SIG-M5 treated with dmso at 0.1 percent for 504 hours (cell line): ENCODE data around the gene RUNX3.
"Not testable (repeated sequence)": the region's sequence is repeated elsewhere in the genome, so short reads cannot be mapped to it uniquely, and the experiment has no call there.

Source experiments
- DNase-seq: peaks from one replicate; lab custom pipeline; 2025; ENCODE audit not compliant: unreplicated experiment; lab: John Stamatoyannopoulos, UW

Gene RUNX3

DNA sequence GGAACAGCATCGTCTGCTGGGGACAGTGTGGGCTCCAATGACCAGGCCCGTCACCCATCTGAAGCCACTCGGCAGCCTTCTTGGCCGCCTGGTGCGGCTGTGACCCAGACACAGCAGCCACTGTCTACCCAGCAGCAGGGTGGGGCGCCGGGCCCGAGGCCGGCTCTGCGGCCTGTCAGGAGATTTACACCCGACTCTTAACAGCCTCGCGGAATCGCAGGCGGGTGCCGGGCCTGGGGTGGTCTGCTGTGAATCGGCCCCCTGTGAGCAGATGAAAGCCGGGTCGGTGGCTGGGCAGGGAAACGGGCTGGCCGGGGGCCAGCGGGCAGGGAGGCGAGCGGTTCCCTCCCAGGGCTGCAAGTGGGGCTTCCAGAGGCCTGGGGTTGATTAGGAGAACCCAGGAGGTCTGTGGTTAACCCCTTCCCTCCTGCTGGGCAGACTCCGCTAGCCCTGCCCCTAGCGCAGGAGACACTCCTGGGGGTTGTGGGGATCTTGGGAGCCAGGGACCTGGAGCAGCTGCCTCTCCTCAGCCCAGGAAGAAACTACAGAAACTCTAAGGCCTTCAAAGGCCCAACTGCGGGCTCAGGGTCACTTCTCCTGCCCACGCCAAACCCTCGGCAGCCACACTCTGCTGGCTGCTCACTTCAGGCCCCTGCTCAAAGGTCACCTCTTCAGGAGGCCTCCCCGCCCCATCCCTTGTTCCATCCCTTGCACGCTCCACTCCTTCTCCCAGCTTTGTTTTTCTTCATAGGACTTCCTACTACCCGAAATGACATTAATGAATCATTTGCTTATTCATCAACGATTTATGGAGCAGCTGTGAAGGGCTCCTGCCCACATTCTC is 15.6 kb downstream of the RUNX3 start:
- DNase-seq = no peak

DNA sequence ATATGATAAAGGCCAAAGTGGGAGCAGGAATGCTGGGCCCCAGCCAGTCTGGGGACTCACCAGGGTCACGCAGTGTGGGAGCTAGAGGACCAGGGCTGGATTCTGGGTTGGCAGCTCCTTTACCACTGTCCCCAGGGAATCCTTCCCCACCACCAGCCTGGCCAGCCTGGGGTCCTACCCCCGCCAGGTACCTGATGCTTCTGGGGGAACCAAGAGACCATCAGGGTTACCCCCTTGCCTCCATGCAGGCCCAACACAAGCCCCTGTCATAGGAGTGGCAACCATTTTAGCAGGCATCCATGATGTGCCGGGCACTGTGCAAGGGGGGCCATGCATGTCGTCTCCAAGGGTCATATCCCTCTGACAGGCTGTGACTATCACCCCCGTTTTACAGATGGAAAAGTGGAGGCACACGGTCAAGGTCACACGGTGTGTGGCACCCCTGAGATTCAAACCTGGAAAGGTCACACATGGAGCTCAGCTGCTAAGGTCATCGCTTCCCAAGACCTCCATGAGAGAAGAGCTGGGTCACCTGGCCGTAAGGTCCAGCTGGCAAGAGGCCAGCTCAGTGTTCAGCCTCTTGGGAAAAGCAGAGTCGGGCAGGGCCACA is 16.4 kb downstream of the RUNX3 start:
- no peak for DNase-seq

DNA sequence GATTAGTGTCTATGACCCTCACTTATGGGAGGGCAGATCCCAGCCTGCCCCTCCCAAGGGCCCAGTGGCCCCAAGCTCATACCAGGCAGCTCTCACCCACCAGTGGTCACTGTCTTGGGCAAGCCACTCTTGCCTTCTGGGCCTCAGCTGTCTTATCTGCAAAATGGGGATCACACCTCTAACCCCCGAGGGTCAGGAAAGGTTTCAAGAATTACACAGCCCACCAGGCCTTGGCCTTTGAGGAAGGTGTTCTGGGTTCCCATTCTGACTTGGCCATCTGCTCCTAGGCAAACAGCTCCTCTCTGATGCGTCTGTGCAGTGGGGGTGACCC is 16.8 kb downstream of the RUNX3 start:
- DNase-seq = no peak

DNA sequence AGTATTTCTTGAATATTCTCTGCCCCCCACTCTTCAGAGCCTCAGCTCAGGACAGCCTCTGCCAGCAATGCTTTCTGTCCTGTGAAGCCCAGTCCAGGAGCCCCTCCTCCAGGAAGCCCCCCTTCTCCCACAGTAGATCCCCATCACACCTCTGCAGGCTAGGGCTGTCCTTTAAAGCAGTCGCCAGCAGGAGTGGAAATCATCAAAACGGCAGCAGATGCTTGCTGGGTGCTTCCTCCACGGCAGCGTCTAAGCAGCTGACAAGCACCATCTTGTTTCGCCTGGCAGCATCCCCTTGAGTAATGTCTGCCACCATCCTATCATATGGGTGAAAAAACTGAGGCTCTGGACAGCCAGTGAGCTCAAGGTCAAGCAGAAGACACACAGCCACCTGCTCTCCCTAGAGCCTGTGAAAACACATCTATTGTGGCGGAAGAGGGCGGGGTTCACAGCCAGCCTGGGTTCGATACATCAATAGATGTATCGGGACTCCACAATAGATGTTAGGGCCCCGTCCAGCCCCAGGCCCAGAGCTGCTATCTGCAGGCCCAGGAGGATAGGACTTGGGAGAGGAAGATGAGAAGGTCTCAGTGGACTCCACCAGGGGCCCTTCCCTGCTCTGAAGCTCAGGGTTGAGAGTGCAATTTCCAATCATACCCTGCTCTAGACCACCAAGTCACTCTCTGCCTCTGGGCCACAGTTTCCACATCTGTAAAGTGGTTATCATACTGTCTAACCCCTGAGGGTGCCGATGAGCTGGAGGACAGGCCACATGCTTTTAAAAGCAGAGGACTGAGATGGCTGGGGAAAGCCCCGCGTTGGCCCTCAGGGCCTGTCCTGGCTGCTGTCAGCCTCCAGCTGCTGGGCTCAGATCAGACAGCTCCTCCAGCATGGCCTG is 17.5 kb downstream of the RUNX3 start:
- no peak for DNase-seq

DNA sequence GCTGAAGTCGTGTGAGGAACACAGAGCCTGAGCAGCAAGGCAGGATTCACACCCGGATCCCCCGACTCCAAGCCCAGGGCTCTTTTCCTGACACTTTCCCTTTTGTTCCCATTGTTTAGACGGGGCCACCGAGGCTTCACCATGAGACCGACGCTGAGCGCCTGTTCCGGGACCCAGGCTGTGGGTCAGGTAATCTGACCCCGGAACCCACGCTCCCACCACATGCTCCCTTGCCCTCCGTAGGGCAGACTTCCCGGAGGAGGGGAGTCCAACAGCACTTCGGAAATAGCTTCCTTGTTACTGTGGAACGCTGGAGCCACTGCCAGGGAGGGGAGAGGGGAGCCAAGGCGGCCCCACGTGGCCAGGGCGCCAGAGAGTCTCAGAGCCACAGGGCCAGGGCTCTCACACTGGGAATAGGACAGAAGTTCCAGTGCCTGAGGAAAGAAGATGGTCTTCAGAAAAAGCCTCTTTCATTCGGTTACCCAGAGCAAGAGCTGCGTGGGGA is 18.4 kb downstream of the RUNX3 start:
- DNase-seq = no peak

DNA sequence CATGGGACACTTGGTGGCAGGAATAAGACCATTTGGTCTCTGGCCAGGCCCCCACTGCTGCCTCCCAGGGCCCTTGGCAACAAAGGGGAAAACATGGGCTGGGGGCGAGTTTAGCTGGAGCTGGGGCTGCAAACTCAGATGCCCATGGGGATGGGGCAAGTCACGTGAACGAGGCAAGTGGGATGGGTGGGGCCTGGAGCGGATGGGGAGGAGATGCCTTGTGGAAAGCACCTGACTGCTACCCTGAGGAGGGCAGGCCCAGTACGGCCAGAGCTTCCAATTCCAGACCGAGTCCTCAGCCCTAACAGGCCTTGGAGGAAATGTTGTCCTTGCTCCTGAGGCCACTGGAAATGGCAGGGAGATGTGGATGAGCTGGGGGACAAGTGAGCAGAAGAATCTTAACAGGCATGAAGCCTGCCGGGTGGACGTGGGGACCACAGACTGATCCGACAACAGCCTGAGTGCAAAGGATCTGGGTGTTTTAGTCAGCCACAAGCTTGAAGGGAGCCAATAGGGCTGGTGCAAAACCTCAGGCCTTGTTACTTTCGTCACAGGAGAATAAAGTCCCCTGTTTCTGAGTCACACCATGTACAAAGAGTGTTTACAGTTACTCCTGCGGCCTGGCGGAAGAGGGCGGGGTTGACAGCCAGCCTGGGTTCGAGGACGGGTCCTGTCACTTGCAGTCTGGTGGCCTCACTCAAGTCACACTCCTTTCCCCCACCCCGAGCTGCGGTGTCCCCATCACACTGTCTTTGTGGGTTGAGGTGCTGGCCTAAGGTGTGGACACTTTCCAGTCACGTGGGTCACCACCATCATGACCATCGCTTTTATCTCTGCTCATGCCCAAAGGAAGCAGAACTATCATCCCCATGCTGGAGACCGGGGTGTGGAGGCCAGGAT is 19.1 kb downstream of the RUNX3 start:
- DNase-seq = peak; percentile 59

DNA sequence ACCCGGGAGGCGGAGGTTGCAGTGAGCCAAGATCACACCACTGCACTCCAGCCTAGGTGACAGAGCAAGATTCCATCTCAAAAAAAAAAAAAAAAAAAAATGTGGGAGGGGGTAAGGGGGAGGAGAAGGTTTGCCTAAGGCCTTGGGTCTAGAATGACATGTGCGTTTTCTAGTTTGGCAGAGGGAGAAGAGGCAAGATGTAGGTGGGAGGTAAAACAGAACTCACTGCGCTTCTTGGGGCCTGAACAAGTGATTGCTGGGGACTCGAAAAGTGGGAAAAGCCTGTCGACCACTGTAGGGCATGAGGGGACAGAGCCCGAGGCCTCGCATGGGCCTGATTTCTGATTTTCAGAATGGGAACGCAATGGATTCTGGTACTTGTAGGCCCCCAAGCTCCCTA is 19.9 kb downstream of the RUNX3 start:
- no peak for DNase-seq

DNA sequence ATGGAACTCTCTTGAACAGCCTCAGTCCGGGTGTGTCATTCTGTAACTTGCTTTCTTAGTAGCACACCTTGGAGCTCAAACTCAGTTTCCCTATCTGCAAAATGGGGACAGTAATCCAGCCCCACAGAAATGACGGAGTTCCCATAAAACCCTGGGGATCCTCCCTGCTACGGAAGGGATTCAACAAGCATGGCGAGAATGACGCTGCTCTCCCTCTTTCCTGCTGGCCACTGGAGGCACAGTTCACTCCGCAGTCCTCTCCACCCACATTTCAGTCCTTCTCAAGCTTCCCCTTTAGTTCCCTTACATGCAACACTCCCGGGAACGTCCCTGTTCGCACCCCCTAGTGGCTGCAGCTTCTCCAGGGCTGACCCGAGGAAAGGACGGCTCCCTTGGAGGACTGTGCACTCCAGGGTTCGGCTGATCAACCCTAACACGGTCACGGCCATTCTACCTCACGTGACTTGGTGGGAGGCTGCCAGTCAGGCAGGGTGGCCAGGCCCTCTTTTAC is 20.6 kb downstream of the RUNX3 start:
- peak; percentile 86 for DNase-seq

DNA sequence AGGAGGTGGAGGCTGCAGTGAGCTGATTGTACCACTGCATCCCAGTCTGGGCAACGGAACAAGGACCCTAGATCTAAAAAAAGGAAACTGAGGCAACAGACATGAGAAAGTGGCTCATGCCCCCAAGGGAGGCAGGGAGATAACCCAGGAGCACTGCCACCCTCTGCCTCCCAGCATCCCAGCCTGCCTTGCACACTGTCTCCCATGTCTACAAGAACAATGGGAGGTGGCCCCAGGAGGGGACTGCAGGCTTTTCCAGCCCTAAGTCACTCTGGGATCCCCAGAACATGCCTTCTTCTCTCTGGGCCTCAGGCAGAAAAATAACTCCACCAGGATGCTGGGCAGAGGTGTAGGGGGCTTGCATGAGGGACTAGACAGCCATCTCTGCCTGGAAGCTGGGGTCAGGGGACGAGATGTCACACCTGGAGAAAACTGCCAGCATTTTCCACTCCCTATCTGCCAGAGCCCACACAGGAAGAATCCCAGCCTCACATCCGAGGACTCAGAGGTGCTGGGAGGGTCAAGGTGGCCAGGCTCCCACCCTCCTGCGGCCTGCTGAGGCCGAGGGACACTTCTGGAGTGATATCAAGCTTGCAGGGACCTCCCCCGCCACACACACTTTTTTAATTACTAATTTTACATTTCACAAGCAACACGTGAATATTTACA is 21.4 kb downstream of the RUNX3 start:
- no peak for DNase-seq

DNA sequence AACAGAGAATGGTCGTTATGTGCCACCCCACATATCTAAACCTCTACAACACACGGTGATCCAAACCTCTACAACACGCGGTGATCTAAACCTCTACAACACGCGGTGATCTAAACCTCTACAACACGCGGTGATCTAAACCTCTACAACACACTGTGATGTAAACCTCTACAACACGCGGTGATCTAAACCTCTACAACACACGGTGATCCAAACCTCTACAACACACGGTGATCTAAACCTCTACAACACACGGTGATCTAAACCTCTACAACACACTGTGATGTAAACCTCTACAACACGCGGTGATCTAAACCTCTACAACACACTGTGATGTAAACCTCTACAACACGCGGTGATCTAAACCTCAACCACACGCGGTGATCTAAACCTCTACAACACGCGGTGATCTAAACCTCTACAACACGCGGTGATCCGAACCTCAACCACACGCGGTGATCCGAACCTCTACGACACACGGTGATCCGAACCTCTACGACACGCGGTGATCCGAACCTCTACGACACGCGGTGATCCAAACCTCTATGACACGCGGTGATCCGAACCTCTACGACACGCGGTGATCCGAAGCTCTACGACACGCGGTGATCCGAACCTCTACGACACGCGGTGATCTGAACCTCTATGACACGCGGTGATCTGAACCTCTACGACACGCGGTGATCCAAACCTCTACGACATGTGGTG is 22.3 kb downstream of the RUNX3 start:
- DNase-seq = not testable (repeated sequence)

DNA sequence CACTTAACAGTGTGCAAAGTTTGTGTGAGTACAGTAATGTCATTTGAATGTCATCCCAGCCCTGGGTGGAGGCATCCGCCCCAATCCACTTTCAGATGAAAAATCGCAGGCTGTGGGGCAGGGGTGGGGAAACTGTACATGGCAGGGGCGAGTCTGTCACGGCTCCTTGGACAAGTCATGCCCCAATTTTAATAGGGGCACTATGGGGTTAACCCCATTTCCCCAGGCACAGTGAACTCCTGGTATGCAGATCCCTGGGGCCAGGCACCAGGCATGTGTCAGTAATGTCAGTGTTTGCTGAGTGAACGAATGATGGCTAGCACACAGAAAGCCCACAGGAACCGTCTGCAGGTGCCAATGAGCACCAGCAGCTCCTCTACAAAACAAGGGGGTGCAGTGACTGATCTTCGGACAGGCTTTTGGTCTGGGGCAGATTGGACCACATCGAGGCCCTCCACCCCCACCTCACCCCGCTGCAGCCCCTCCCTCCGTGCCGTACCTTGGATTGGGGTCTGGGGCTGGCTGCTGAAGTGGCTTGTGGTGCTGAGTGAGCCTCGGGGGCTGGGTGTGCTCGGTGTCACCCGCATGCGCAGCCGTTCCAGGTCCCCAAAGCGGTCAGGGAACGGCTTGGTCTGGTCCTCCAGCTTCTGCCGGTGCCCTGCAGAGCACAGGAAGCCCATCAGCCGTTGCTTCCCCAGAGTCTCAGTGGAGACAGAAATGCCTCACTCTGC is 23.2 kb downstream of the RUNX3 start:
- no peak for DNase-seq

DNA sequence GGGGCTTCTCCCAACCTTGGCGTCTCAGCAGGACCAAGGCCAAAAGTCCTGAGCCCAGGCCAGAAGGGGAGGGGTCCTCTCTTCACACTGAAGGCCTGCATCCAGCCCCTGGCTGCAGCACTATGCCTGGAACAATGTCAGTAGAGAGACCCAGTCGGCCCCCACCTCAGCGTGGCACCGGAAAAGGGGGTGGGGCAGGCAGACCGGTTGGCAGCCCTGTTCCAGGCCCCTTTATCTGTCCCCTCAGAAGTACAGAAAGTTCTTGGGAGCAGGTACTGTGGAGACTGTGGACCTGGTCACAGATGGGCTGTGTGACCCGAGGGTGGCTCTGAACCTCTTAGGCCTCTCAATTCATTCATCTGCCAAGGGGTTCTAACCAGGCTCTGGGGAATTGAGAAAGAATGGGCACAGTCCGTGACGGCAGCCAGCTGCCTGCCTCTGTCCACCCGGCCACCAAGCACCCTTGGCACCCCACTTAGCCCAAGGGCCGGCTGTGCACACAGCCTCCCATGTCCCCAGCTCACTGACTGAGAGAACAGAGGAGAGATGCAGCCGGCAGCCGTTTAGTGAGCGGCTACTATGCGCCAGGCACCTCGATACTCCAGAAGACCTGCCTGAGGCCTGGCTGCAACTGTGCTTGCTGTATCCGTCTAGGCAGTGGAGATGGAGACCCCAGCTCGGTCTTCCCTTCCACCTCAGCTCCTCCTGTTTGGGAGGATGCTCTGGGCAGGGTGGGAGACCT is 23.9 kb downstream of the RUNX3 start:
- no peak for DNase-seq

DNA sequence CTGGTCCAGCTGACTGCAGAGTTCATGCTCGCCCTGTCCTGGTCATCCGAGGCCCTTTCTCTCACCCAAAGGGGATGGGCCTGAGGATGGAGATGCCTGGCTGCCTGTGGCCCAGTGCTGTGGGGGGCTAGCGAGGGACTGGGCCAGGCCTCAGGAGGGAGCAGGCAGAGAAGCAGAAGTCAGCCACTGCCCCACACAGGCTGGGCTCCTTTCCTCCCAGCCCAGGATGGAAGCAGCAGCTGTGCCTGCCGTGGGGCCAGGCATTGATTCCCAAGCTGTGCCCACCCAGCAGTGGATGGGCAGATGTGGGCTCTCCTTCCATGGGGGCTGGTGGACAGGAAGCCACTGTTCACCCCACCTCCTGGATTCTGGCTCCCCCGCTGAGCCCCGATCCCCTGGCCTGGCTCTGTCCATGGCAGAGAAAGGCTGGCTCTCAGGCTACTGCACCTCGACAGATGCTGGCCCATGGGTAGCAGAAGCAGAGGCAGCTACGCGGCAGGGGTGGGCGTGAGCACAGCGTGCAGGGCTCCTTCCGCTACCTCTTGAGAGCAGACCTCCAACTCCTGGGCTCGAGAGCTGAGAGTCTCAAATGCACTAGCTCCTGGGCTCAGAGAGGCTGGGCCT is 24.6 kb downstream of the RUNX3 start:
- no peak for DNase-seq

DNA sequence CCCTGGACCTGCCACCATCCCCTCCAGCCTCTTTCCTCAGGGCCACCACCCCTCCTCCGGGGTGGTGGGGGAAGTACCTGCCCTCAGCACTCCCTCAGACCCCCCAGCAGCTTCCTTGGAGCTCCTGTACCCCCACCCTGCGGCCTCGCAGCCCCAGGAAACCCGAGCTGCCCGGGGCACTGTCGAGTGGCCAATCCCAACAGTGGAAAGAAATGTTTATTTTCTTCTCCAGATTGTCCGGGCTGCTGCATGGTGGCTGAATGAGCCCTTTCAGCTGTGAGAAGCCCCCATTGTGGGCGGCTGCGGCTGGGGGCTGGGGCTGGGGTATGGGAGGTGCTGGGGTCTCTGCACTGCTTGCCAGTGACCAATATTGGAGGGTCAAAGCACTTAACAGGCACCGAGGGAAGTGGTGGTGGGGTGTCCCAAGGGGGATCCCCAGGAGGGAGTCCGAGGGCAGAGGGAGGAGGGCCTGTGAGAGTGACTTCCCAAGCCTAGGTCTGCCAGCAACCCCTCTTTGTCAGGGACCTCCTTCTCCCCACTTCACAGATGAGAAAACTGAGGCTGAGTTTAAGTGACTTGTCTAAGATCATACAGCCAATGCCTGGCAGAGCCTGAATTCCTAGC is 25.2 kb downstream of the RUNX3 start:
- DNase-seq = no peak

DNA sequence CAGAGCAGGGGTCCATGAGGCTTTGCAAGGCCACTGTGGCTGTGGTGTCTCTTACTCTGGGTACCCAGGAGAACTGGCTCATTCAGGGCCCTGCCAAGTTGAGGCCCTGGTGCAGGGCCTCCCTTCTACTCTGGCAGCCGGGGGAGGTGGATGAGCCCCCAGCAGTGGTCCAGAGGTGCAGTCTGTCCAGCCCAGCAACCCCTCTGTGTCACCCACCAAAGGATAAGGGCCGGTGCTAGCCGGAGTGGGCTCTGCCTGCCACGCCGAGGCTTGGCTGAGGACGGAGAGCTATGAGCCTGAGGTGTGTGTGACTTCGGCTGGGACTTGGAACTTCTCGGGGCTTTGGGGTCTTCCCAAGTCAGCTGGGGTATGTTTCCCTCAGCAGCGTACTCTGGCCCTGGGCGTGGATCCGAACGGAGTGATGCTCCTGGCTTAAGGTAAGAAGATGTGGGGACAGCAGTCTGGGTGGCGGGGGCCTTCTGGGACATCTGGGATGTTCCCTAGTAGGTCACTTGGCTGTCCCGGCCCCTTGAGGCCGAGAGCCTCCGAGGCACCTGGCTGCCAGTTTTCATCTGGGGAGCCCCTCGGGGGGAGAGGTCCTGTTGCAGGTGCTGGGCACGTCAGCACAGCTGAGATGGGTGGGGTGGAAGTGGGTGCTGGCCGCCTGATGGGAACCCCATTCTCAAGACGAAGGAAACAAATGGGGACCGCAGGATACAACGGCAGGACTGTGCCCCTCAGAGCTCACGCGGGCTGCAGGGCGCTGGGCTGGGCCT is 25.9 kb downstream of the RUNX3 start:
- no peak for DNase-seq

DNA sequence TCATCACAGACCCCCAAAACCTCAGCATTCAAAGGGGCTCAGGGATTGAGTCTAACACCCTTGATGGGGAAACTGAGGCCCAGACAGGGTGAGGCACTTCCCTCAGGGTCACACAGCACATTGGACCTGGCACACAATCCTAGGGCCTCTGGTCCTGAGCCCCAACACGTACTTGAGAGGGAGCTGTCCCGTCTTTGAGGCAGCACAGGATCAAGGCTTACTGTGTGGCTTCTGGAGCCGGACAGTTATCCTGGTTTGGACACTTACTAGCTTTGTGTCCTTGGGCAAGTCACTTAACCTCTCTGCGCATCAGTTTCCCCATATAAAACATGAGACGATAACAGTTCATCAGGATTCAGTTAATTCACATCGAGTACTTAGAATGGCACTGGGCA is 26.5 kb downstream of the RUNX3 start:
- no peak for DNase-seq
